H9 (cell line): ENCODE data around the gene FLNC. TPM values are rescaled to one million over a fixed set of nuclear protein-coding genes. Genes with fewer than 3 reads are reported as not detected.

Experiments used
- DNase-seq: peaks from one replicate; pipeline ENCODE4 v3.0.0-alpha.2; 2017
- H2AFZ ChIP-seq: one replicate; pipeline ENCODE4 v1.6.1; 2013; ENCODE audit warnings: mild to moderate bottlenecking, low read length, control low read depth, moderate library complexity
- H2AK5ac ChIP-seq: 2 replicates; pipeline ENCODE4 v1.6.1; 2013; ENCODE audit warnings: low read length, control low read depth, mixed read lengths; ENCODE audit not compliant: insufficient read length
- H2BK120ac ChIP-seq: one replicate; pipeline ENCODE4 v1.6.1; 2013; ENCODE audit warnings: low read depth, mild to moderate bottlenecking, low read length, control low read depth, inconsistent platforms; ENCODE audit not compliant: poor library complexity, severe bottlenecking
- H2BK12ac ChIP-seq: 2 replicates; pipeline ENCODE4 v1.6.1; 2013; ENCODE audit warnings: low read length, control low read depth, mixed read lengths, low read depth; ENCODE audit not compliant: insufficient read length
- H2BK15ac ChIP-seq: 2 replicates; pipeline ENCODE4 v1.6.1; 2013; ENCODE audit warnings: low read depth, low read length, control low read depth
- H2BK20ac ChIP-seq: one replicate; pipeline ENCODE4 v1.6.1; 2013; ENCODE audit warnings: low read depth, mild to moderate bottlenecking, low read length, control low read depth, inconsistent platforms; ENCODE audit not compliant: poor library complexity, severe bottlenecking
- H2BK5ac ChIP-seq: 2 replicates; pipeline ENCODE4 v1.6.1; 2013; ENCODE audit warnings: low read length, control low read depth, mixed read lengths; ENCODE audit not compliant: insufficient read length
- H3K14ac ChIP-seq: 2 replicates; pipeline ENCODE4 v1.6.1; 2013; ENCODE audit warnings: low read length, control low read depth; ENCODE audit not compliant: insufficient read depth
- H3K18ac ChIP-seq: 2 replicates; pipeline ENCODE4 v1.6.1; 2013; ENCODE audit warnings: low read depth, mild to moderate bottlenecking, mixed read lengths, low read length, control low read depth; ENCODE audit not compliant: insufficient read length
- H3K23ac ChIP-seq: 2 replicates; pipeline ENCODE4 v1.6.1; 2013; ENCODE audit warnings: low read length, control low read depth, mixed read lengths, low read depth; ENCODE audit not compliant: insufficient read length
- H3K23me2 ChIP-seq: 2 replicates; pipeline ENCODE4 v1.6.1; 2013; ENCODE audit warnings: low read depth, mild to moderate bottlenecking, mixed read lengths, low read length, control low read depth; ENCODE audit not compliant: insufficient read length, poor library complexity, severe bottlenecking
- H3K27ac ChIP-seq: 2 replicates; pipeline ENCODE4 v1.5.1; 2013; ENCODE audit warnings: low read length, control low read depth, mixed read lengths, low read depth; ENCODE audit not compliant: insufficient read length
- H3K27me3 ChIP-seq: 2 replicates; pipeline ENCODE4 v1.6.1; 2013; ENCODE audit warnings: low read length, control low read depth, inconsistent platforms; ENCODE audit not compliant: insufficient read depth
- H3K4ac ChIP-seq: 2 replicates; pipeline ENCODE4 v1.6.1; 2013; ENCODE audit warnings: low read depth, mild to moderate bottlenecking, control low read depth, inconsistent platforms, low read length, moderate library complexity
- H3K4me1 ChIP-seq: 2 replicates; pipeline ENCODE4 v1.6.1; 2013; ENCODE audit warnings: low read length, control low read depth, inconsistent platforms; ENCODE audit not compliant: insufficient read depth
- H3K4me2 ChIP-seq: 2 replicates; pipeline ENCODE4 v1.6.1; 2013; ENCODE audit warnings: low read length, control low read depth, mixed read lengths; ENCODE audit not compliant: insufficient read length, insufficient read depth
- H3K56ac ChIP-seq: 2 replicates; pipeline ENCODE4 v1.6.1; 2013; ENCODE audit warnings: low read depth, mild to moderate bottlenecking, mixed read lengths, low read length, control low read depth; ENCODE audit not compliant: insufficient read length
- H3K79me1 ChIP-seq: 2 replicates; pipeline ENCODE4 v1.6.1; 2013; ENCODE audit warnings: low read depth, mild to moderate bottlenecking, moderate library complexity, low read length, control low read depth, inconsistent platforms; ENCODE audit not compliant: insufficient read depth, poor library complexity, severe bottlenecking
- H3K79me2 ChIP-seq: 2 replicates; pipeline ENCODE4 v1.6.1; 2013; ENCODE audit warnings: low read length, control low read depth, inconsistent platforms; ENCODE audit not compliant: insufficient read depth
- H3K9ac ChIP-seq: 2 replicates; pipeline ENCODE4 v1.6.1; 2013; ENCODE audit warnings: low read length, control low read depth, mixed read lengths; ENCODE audit not compliant: insufficient read length; ENCODE audit errors: extremely low read depth
- H3K9me3 ChIP-seq: one replicate; pipeline ENCODE4 v1.6.1; 2013; ENCODE audit warnings: low read depth, low read length, inconsistent platforms; ENCODE audit not compliant: control insufficient read depth
- H3T11ph ChIP-seq: one replicate; pipeline ENCODE4 v1.6.1; 2013; ENCODE audit warnings: mild to moderate bottlenecking, low read length, control low read depth, inconsistent platforms
- H4K20me1 ChIP-seq: one replicate; pipeline ENCODE4 v1.6.1; 2013; ENCODE audit not compliant: control insufficient read depth, insufficient read length, insufficient read depth
- H4K5ac ChIP-seq: 2 replicates; pipeline ENCODE4 v1.6.1; 2013; ENCODE audit warnings: low read depth, mild to moderate bottlenecking, mixed read lengths, low read length, control low read depth; ENCODE audit not compliant: insufficient read length
- H4K8ac ChIP-seq: replicated peaks from 2 replicates; pipeline ENCODE4 v1.6.1; 2013; ENCODE audit warnings: low read length, control low read depth, mixed read lengths, low read depth; ENCODE audit not compliant: insufficient read length
- H4K91ac ChIP-seq: 2 replicates; pipeline ENCODE4 v1.6.1; 2013; ENCODE audit warnings: low read depth, mild to moderate bottlenecking, moderate library complexity, mixed read lengths, low read length, control low read depth; ENCODE audit not compliant: insufficient read length
- H3K27ac Mint-ChIP-seq, 3 experiments: 2 replicates in 2 of 3; 3 replicates in 1 of 3; pipeline ENCODE4 v1.8.0; 2020 to 2021; ENCODE audit warnings: mixed read lengths in 3 of 3, mild to moderate bottlenecking in 1 of 3, moderate library complexity in 1 of 3
- H3K27me3 Mint-ChIP-seq: 2 replicates; pipeline ENCODE4 v1.8.0; 2021; ENCODE audit warnings: low read depth, mild to moderate bottlenecking, moderate library complexity, mixed read lengths
- H3K36me3 Mint-ChIP-seq, 3 experiments: 2 replicates in 2 of 3; 3 replicates in 1 of 3; pipeline ENCODE4 v1.8.0; 2020 to 2021; ENCODE audit warnings: low read depth in 3 of 3, mixed read lengths in 3 of 3; ENCODE audit not compliant: insufficient read depth in 1 of 3
- H3K4me1 Mint-ChIP-seq, 2 experiments: 2 replicates each; pipeline ENCODE4 v1.8.0; 2020; ENCODE audit warnings: mixed read lengths in 2 of 2
- H3K4me3 Mint-ChIP-seq, 2 experiments: 2 replicates in 1 of 2; 3 replicates in 1 of 2; pipeline ENCODE4 v1.8.0; 2020 to 2021; ENCODE audit warnings: mild to moderate bottlenecking in 2 of 2, mixed read lengths in 2 of 2, moderate library complexity in 1 of 2
- H3K9me3 Mint-ChIP-seq, 2 experiments: 2 replicates in 1 of 2; 3 replicates in 1 of 2; pipeline ENCODE4 v1.8.0; 2020; ENCODE audit warnings: mild to moderate bottlenecking in 2 of 2, mixed read lengths in 2 of 2, moderate library complexity in 1 of 2
- CTCF ChIP-seq: fragments of 200-600 bp; sonication (generic); conservative IDR thresholded peaks from 3 replicates; pipeline ENCODE4 v1.8.0; 2021; ENCODE audit warnings: antibody characterized with exemption, mild to moderate bottlenecking
- WGBS: extraction: QIAGEN DNeasy Blood & Tissue Kit; methylation state at CpG from one replicate; pipeline ENCODE4 v1.1.7; 2013; ENCODE audit warnings: missing lambda C conversion rate, low lambda C conversion rate, mixed read lengths; ENCODE audit not compliant: insufficient read length; ENCODE audit errors: extremely low coverage; 5-methylcytosine and 5-hydroxymethylcytosine counted together
- total RNA-seq: library from RNA; stranded (reverse); gene quantifications from 2 replicates; pipeline ENCODE4 v1.2.1, GENCODE V29; 2021

Gene FLNC
- total RNA-seq, 1 experiment from 2014 or later = 12.2 TPM

GRCh38 chr7:128868624-128869137 lies 38.5 kb downstream of the FLNC start:
- H3K4me3 Mint-ChIP-seq = peak overlapping the region; percentile 56 to 77
- H2AFZ ChIP-seq = no peak overlapping the region
- H3K27me3 ChIP-seq = peaks cover 11% of the 10 kb centered on the region; the same call in 1 of the 2 replicates

More at GRCh38 chr7:128868624-128869137, 38.5 kb downstream of the FLNC start:
- no peaks in the 10 kb centered on the region for H3K9me3 ChIP-seq
- Mint-ChIP-seq H3K9me3 (no peaks in the 10 kb centered on the region; a peak in 1 of 5 replicates), H3K27me3 (peaks cover 52% of the 10 kb centered on the region), H3K4me1 (peaks cover 25 to 31% of the 10 kb centered on the region in 2 experiments), H3K36me3 (peaks cover 12 to 18% (median 15%) of the 10 kb centered on the region in 3 experiments), H3K27ac (no peak overlapping the region)
- H2BK120ac ChIP-seq = no peak overlapping the region
- H3K9ac ChIP-seq = no peak overlapping the region
- H2BK12ac ChIP-seq = no peak overlapping the region
- no peak overlapping the region for H4K5ac ChIP-seq
- H3K4me1 ChIP-seq = 0 out of 2 replicates have a peak, but pooled peaks cover under 1% of the 10 kb centered on the region
- H3K4ac ChIP-seq = no peak overlapping the region
- no peak overlapping the region for H2BK20ac ChIP-seq
- H3K79me2 ChIP-seq = no peaks in the 10 kb centered on the region
- H3K14ac ChIP-seq = no peak overlapping the region
- H2BK5ac ChIP-seq = no peak overlapping the region
- H2BK15ac ChIP-seq = no peak overlapping the region
- no peak for DNase-seq
- H4K20me1 ChIP-seq = no peaks in the 10 kb centered on the region
- H3K79me1 ChIP-seq = no peaks in the 10 kb centered on the region
- no peak overlapping the region for H4K8ac ChIP-seq
- TF ChIP-seq CTCF = no peak
- H3T11ph ChIP-seq = no peak overlapping the region
- no peak overlapping the region for H4K91ac ChIP-seq
- no peak overlapping the region for H2AK5ac ChIP-seq
- no peak overlapping the region for H3K23ac ChIP-seq
- H3K27ac ChIP-seq = no peak overlapping the region
- no CpG with 5 or more reads among the region's 13 CpGs for WGBS
- peaks cover 12% of the 10 kb centered on the region for H3K23me2 ChIP-seq
- no peak overlapping the region for H3K56ac ChIP-seq
- H3K4me2 ChIP-seq = peak overlapping the region; percentile 39
- H3K18ac ChIP-seq = no peak overlapping the region
